B cell (primary cell): ENCODE data around the gene INHBB. TPM values are rescaled to one million over a fixed set of nuclear protein-coding genes. Genes with fewer than 3 reads are reported as not detected.
"Not testable (repeated sequence)": the region's sequence is repeated elsewhere in the genome, so short reads cannot be mapped to it uniquely, and the experiment has no call there.

ENCODE experiments used
- ATAC-seq: fragments of 200-7000 bp; cut with Tn5 transposase; one replicate; pipeline ENCODE4 v1.10.0; 2021; ENCODE audit warnings: low read depth, mild to moderate bottlenecking, moderate number of reproducible peaks, moderate library complexity
- CTCF ChIA-PET: fragments of 350-600 bp; sonication (Branson Sonifier 250); formaldehyde crosslinking; loops from one replicate; lab custom pipeline; 2021; ENCODE audit warnings: antibody characterized with exemption, inconsistent platforms; lab: Charles Lee
- POLR2A ChIA-PET: fragments of 350-600 bp; sonication (Branson Sonifier 250); formaldehyde crosslinking; loops from one replicate; lab custom pipeline; 2021; ENCODE audit warnings: antibody characterized with exemption; lab: Charles Lee
- DNase-seq: peaks from one replicate; pipeline ENCODE4 v3.0.0; 2013
- H2AFZ ChIP-seq: 2 replicates; pipeline ENCODE4 v1.6.1; 2012; ENCODE audit warnings: mild to moderate bottlenecking, low read depth, low read length; ENCODE audit not compliant: insufficient read depth, poor library complexity, severe bottlenecking
- H3K27ac ChIP-seq, 2 donors: 1 replicate in 1 of 2; 2 replicates in 1 of 2; pipeline ENCODE4 v1.5.1; 2012 to 2013; ENCODE audit warnings: low read length in 2 of 2, mild to moderate bottlenecking in 2 of 2, moderate library complexity in 1 of 2
- H3K27me3 ChIP-seq, 4 experiments: fragments of 200-600 bp in 1 of 4; sonication (generic) in 1 of 4; replicated peaks in 1 of 4; 1 replicate in 2 of 4; 2 replicates in 2 of 4; pipeline versions ENCODE4 v1.6.1 to v1.7.0; 2013 to 2016; ENCODE audit warnings: low read length in 3 of 4, mild to moderate bottlenecking in 2 of 4, mixed read lengths in 1 of 4, moderate library complexity in 1 of 4; ENCODE audit not compliant: insufficient read depth in 4 of 4, control insufficient read depth in 3 of 4; ENCODE audit errors: control extremely low read depth in 1 of 4
- H3K36me3 ChIP-seq, 2 experiments: replicated peaks in 1 of 2; 1 replicate in 1 of 2; 2 replicates in 1 of 2; pipeline versions ENCODE4 v1.6.1 to v1.7.1; 2013; ENCODE audit warnings: low read length in 1 of 2; ENCODE audit not compliant: insufficient read depth in 2 of 2, control insufficient read depth in 1 of 2; ENCODE audit errors: control extremely low read depth in 1 of 2, extremely low read depth in 1 of 2
- H3K4me1 ChIP-seq, 2 donors: fragments of 200-600 bp in 1 of 2; sonication (generic) in 1 of 2; 1 replicate in 1 of 2; 2 replicates in 1 of 2; pipeline versions ENCODE4 v1.5.1 to v1.6.1; 2013 to 2017; ENCODE audit warnings: low read length in 2 of 2; ENCODE audit not compliant: control insufficient read depth in 2 of 2, insufficient read depth in 2 of 2
- H3K4me2 ChIP-seq: replicated peaks from 2 replicates; pipeline ENCODE3; 2012; ENCODE audit warnings: mild to moderate bottlenecking, low read depth, low read length; ENCODE audit not compliant: poor library complexity, severe bottlenecking
- H3K4me3 ChIP-seq, 5 experiments: fragments of 200-600 bp in 1 of 5; sonication (generic) in 1 of 5; 1 replicate in 3 of 5; 2 replicates in 2 of 5; pipeline versions ENCODE4 v1.5.1 to v1.7.0; 2011 to 2016; ENCODE audit warnings: low read length in 4 of 5, mild to moderate bottlenecking in 4 of 5, low read depth in 2 of 5, control low read depth in 1 of 5, moderate library complexity in 1 of 5; ENCODE audit not compliant: insufficient read depth in 1 of 5; ENCODE audit errors: control extremely low read depth in 1 of 5, extremely low read depth in 1 of 5
- H3K79me2 ChIP-seq: fragments of 200-600 bp; sonication (generic); one replicate; pipeline ENCODE4 v1.6.0; 2016; ENCODE audit warnings: low read length; ENCODE audit not compliant: control insufficient read depth, insufficient read depth
- H3K9ac ChIP-seq: fragments of 200-600 bp; sonication (generic); 2 replicates; pipeline ENCODE4 v1.6.1; 2017; ENCODE audit warnings: mild to moderate bottlenecking, low read length, moderate library complexity
- H3K9me3 ChIP-seq, 3 donors: one replicate each; pipeline versions ENCODE4 v1.6.1 to v1.7.1; 2013; ENCODE audit warnings: low read length in 2 of 3; ENCODE audit not compliant: control insufficient read depth in 2 of 3, insufficient read depth in 1 of 3; ENCODE audit errors: control extremely low read depth in 1 of 3
- H4K20me1 ChIP-seq: 2 replicates; pipeline ENCODE4 v1.6.0; 2012; ENCODE audit warnings: mild to moderate bottlenecking, low read length; ENCODE audit not compliant: insufficient read depth, control insufficient read depth, poor library complexity, severe bottlenecking
- H3K27ac Mint-ChIP-seq: one replicate; pipeline ENCODE4 v1.8.0; 2021; ENCODE audit warnings: mixed read lengths
- H3K27me3 Mint-ChIP-seq: one replicate; pipeline ENCODE4 v1.8.0; 2021; ENCODE audit warnings: mixed read lengths
- H3K4me1 Mint-ChIP-seq: one replicate; pipeline ENCODE4 v1.8.0; 2021; ENCODE audit warnings: mixed read lengths
- H3K4me3 Mint-ChIP-seq: one replicate; pipeline ENCODE4 v1.8.0; 2021; ENCODE audit warnings: mixed read lengths
- H3K9me3 Mint-ChIP-seq: one replicate; pipeline ENCODE4 v1.8.0; 2022; ENCODE audit warnings: mixed read lengths; ENCODE audit not compliant: insufficient read depth
- EZH2 ChIP-seq: IDR thresholded peaks from 2 replicates; pipeline ENCODE4 v1.6.1; 2012; ENCODE audit warnings: borderline replicate concordance, low read depth, mild to moderate bottlenecking, moderate library complexity, low read length; ENCODE audit not compliant: insufficient read depth, poor library complexity, severe bottlenecking
- WGBS: methylation state at CpG from one replicate; pipeline ENCODE4 v1.1.5; 2013; ENCODE audit warnings: missing lambda C conversion rate; ENCODE audit not compliant: insufficient coverage; 5-methylcytosine and 5-hydroxymethylcytosine counted together
- intact Hi-C: fragments of 100-400 bp; cut with micrococcal nuclease; formaldehyde crosslinking; loops from one replicate; pipeline ENCODE4 v1.10.0; 2022
- polyA plus RNA-seq: library from polyadenylated mRNA; depleted of rRNA; stranded (reverse); fragments of >200 nt; gene quantifications from 2 replicates; pipeline ENCODE4 v1.2.3, GENCODE V29; 2012
- total RNA-seq, 2 donors: library from RNA; stranded (reverse); fragments of 120-200 nt in 1 of 2; gene quantifications; 1 replicate in 1 of 2; 2 replicates in 1 of 2; pipeline versions ENCODE4 v1.2.3 to v1.2.4, GENCODE V29; 2013 to 2022
- TF ChIP-seq, protein P1 (sequence below): fragments of 200-600 bp; IDR thresholded peaks from one replicate; pipeline ENCODE4 v1.8.0; 2022; ENCODE audit warnings: antibody characterized with exemption, mild to moderate bottlenecking

Gene INHBB
- total and polyA plus RNA-seq, 2 donors (not counting 1 experiment from before 2014, with no cell fraction given) = 0.03 TPM; not detected in 1

GRCh38 chr2:120310136-120310535 is 35.8 kb upstream of the INHBB start:
- no peak overlapping the region for H3K9ac ChIP-seq
- no peak overlapping the region for H3K27ac ChIP-seq
- H3K27me3 ChIP-seq = peaks cover 0 to 16% (median 1%) of the 10 kb centered on the region in 4 experiments
- POLR2A ChIA-PET = no interaction called here
- no peak overlapping the region for H3K4me3 Mint-ChIP-seq
- peaks cover 0 to 2% of the 10 kb centered on the region in 2 experiments for H3K36me3 ChIP-seq
- peaks cover 27% of the 10 kb centered on the region for H3K4me1 Mint-ChIP-seq
- H3K4me2 ChIP-seq = no peak overlapping the region
- H3K9me3 Mint-ChIP-seq = no peaks in the 10 kb centered on the region
- H4K20me1 ChIP-seq = no peaks in the 10 kb centered on the region
- CTCF ChIA-PET = interaction anchor here (0.7 to 2.4 kb wide), 6 partner anchors 19 to 557 kb away, joined by 3 to 8 read pairs (median 6); no protein-coding TSS in a partner anchor
- no peaks in the 10 kb centered on the region for H3K79me2 ChIP-seq
- no peak for TF ChIP-seq EZH2
- TF ChIP-seq, protein P1, sequence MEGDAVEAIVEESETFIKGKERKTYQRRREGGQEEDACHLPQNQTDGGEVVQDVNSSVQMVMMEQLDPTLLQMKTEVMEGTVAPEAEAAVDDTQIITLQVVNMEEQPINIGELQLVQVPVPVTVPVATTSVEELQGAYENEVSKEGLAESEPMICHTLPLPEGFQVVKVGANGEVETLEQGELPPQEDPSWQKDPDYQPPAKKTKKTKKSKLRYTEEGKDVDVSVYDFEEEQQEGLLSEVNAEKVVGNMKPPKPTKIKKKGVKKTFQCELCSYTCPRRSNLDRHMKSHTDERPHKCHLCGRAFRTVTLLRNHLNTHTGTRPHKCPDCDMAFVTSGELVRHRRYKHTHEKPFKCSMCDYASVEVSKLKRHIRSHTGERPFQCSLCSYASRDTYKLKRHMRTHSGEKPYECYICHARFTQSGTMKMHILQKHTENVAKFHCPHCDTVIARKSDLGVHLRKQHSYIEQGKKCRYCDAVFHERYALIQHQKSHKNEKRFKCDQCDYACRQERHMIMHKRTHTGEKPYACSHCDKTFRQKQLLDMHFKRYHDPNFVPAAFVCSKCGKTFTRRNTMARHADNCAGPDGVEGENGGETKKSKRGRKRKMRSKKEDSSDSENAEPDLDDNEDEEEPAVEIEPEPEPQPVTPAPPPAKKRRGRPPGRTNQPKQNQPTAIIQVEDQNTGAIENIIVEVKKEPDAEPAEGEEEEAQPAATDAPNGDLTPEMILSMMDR = no peak
- H3K4me1 ChIP-seq = peaks cover 15 to 21% of the 10 kb centered on the region in 2 donors
- whole genome bisulfite sequencing = no CpG with 5 or more reads among the region's 6 CpGs
- peaks cover 0 to 5% (median 0%) of the 10 kb centered on the region in 3 donors for H3K9me3 ChIP-seq
- H3K27me3 Mint-ChIP-seq = peaks cover 17% of the 10 kb centered on the region
- ATAC-seq (no peak), DNase-seq (no peak)
- H3K4me3 ChIP-seq = no peak overlapping the region
- intact Hi-C loops = no loop called here
- no peak overlapping the region for H3K27ac Mint-ChIP-seq
- no peak overlapping the region for H2AFZ ChIP-seq

- CTCF ChIA-PET = interaction anchor here (0.8 to 4.7 kb wide), 8 partner anchors 14 to 201 kb away, joined by 3 to 82 read pairs (median 8); no protein-coding TSS in a partner anchor
- H3K27ac Mint-ChIP-seq, H3K4me3 Mint-ChIP-seq, H4K20me1 ChIP-seq, H3K9me3 ChIP-seq, H3K9ac ChIP-seq, H3K9me3 Mint-ChIP-seq, H3K36me3 ChIP-seq, intact Hi-C loops, H2AFZ ChIP-seq, DNase-seq, H3K79me2 ChIP-seq, POLR2A ChIA-PET, H3K27ac ChIP-seq, ATAC-seq, H3K4me2 ChIP-seq, H3K4me3 ChIP-seq: not testable (repeated sequence)
- WGBS = 94% methylated on average over 7 of the region's 8 CpGs
- H3K4me1 ChIP-seq = peaks cover 14 to 19% of the 10 kb centered on the region in 2 donors
- H3K4me1 Mint-ChIP-seq = peaks cover 24% of the 10 kb centered on the region
- peaks cover 0 to 16% (median 1%) of the 10 kb centered on the region in 4 experiments for H3K27me3 ChIP-seq
- peaks cover 22% of the 10 kb centered on the region for H3K27me3 Mint-ChIP-seq
Measured at GRCh38 chr2:120310841-120311240, 35.1 kb upstream of the INHBB start.
